Stimulated activated naive B cell treated with anti-CD40 and anti-IgM and Interleukin-4, amounts not matched to agents 10 μg/mL and 1 μg/mL and 100 μg/mL, for 72 hours (primary cell): ENCODE data around the gene SCYGR1.
A peak's percentile ranks its signal among the peaks of the same experiment; 100 is the strongest.
"Not testable (repeated sequence)": the region's sequence is repeated elsewhere in the genome, so short reads cannot be mapped to it uniquely, and the experiment has no call there.

Experiments
- ATAC-seq, 2 donors: fragments of 150-1000 bp; cut with Tn5 transposase; replicated peaks; 2 replicates each; pipeline ENCODE4 v1.10.0; 2021; ENCODE audit warnings: moderate library complexity in 1 of 2
- DNase-seq: peaks from one replicate; pipeline ENCODE4 v3.0.0; 2021
- H3K27ac Mint-ChIP-seq: one replicate; pipeline ENCODE4 v1.8.0; 2022; ENCODE audit warnings: mild to moderate bottlenecking, mixed read lengths
- H3K27me3 Mint-ChIP-seq, 2 donors: one replicate each; pipeline ENCODE4 v1.8.0; 2022; ENCODE audit warnings: mixed read lengths in 2 of 2
- H3K36me3 Mint-ChIP-seq, 2 donors: one replicate each; pipeline ENCODE4 v1.8.0; 2022; ENCODE audit warnings: mixed read lengths in 2 of 2, mild to moderate bottlenecking in 1 of 2
- H3K4me1 Mint-ChIP-seq, 2 donors: one replicate each; pipeline ENCODE4 v1.8.0; 2022; ENCODE audit warnings: mixed read lengths in 2 of 2, mild to moderate bottlenecking in 1 of 2
- H3K4me3 Mint-ChIP-seq, 2 donors: one replicate each; pipeline ENCODE4 v1.8.0; 2022; ENCODE audit warnings: mild to moderate bottlenecking in 2 of 2, mixed read lengths in 2 of 2, moderate library complexity in 1 of 2
- H3K9me3 Mint-ChIP-seq, 2 donors: one replicate each; pipeline ENCODE4 v1.8.0; 2022; ENCODE audit warnings: mixed read lengths in 2 of 2, mild to moderate bottlenecking in 1 of 2

The SCYGR1 gene

DNA sequence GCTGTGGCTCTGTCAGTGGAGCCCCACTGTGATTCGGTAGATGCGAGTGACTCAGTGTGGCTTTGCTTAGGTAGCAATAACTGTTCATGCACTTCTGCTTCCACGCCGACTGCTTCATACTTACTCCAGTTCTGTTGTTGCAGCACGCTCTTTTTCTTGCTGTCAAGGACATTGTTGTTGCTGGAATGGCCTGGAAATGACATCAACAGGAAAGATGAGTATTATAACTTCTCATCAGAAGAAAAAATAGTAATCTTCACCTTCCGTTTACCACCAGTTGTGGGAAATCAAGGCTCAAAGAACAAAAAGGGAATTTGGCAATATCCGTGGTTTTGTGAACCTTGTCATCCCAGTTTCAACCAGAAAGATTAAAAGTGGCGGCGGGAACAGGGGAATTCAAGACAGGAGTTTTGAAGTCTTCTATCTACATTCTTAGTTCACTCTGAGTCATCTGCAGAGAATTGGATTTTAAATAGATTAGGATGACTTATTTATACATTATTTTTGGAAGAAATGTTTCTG lies 16.9 kb downstream of the SCYGR1 start:
- no peaks in the 10 kb centered on the region for H3K9me3 Mint-ChIP-seq
- no peak for DNase-seq

GRCh38 chr2:227370092-227370491 lies 17.7 kb downstream of the SCYGR1 start:
- H3K27ac Mint-ChIP-seq = no peak overlapping the region
- ATAC-seq (no peak), DNase-seq (no peak)
- no peaks in the 10 kb centered on the region for H3K36me3 Mint-ChIP-seq
- peaks cover 0 to 4% of the 10 kb centered on the region in 2 donors for H3K4me1 Mint-ChIP-seq
- H3K27me3 Mint-ChIP-seq = peaks cover 0 to 5% of the 10 kb centered on the region in 2 donors
- H3K4me3 Mint-ChIP-seq = no peak overlapping the region
- no peaks in the 10 kb centered on the region for H3K9me3 Mint-ChIP-seq

More for the DNA sequence above, 16.9 kb downstream of the SCYGR1 start:
- Mint-ChIP-seq H3K27ac (no peak overlapping the region), H3K36me3 (no peaks in the 10 kb centered on the region), H3K4me3 (no peak overlapping the region), H3K4me1 (peaks cover 0 to 4% of the 10 kb centered on the region in 2 donors), H3K27me3 (peaks cover 0 to 5% of the 10 kb centered on the region in 2 donors)
- no peak for ATAC-seq

DNA sequence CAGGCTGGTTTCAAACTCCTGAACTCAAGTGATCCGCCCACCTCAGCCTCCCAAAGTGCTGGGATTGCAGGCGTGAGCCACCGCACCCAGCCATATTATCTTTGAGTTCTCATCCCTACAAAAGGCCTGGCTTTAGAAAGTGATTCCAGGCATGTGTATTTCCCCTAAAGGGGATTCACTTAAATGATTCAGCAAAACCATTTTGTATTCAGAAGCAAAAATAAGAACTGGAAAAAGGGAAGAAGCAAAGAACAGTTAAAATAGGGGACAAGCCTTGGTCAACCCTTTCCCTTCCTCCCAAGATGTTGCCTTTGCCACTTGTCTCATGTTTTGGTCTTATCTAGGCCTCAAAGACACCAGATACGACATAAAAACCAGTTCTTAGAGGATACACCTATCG lies 19.2 kb downstream of the SCYGR1 start:
- DNase-seq (no peak), ATAC-seq (no peak)
- Mint-ChIP-seq H3K4me1 (peaks cover 7 to 9% of the 10 kb centered on the region in 2 donors), H3K4me3 (no peak overlapping the region), H3K9me3 (no peaks in the 10 kb centered on the region), H3K27me3 (peaks cover 0 to 5% of the 10 kb centered on the region in 2 donors), H3K36me3 (no peaks in the 10 kb centered on the region), H3K27ac (no peak overlapping the region)

DNA sequence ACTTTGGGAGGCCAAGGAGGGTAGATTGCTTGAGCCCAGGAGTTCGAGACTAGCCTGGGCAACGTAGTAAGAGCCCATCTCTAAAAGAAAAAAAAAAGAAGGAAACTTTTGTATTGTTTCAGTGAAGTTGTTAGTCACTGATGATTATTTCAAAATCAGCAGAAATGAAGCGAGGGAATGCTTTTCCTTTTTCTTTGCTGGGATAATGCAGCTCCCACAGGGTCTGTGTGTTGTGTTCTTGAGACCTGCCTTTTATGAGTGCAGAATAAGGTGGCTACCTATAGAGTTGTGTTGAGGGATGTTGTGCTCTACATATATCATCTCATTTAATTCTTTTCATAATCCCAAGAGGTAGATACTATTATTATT lies 20.3 kb downstream of the SCYGR1 start:
- Mint-ChIP-seq H3K4me3 (no peak overlapping the region), H3K4me1 (peaks cover 7 to 9% of the 10 kb centered on the region in 2 donors), H3K27ac (no peak overlapping the region), H3K9me3 (no peaks in the 10 kb centered on the region), H3K36me3 (no peaks in the 10 kb centered on the region), H3K27me3 (no peaks in the 10 kb centered on the region)
- DNase-seq = no peak
- ATAC-seq = no peak

GRCh38 chr2:227366769-227367426 lies 20.9 kb downstream of the SCYGR1 start:
- no peaks in the 10 kb centered on the region for H3K36me3 Mint-ChIP-seq
- no peaks in the 10 kb centered on the region for H3K9me3 Mint-ChIP-seq
- no peak for ATAC-seq
- no peak for DNase-seq
- H3K4me1 Mint-ChIP-seq = peaks cover 7 to 9% of the 10 kb centered on the region in 2 donors
- H3K4me3 Mint-ChIP-seq = no peak overlapping the region
- peak overlapping the region; percentile 56 for H3K27ac Mint-ChIP-seq
- no peaks in the 10 kb centered on the region for H3K27me3 Mint-ChIP-seq

DNA sequence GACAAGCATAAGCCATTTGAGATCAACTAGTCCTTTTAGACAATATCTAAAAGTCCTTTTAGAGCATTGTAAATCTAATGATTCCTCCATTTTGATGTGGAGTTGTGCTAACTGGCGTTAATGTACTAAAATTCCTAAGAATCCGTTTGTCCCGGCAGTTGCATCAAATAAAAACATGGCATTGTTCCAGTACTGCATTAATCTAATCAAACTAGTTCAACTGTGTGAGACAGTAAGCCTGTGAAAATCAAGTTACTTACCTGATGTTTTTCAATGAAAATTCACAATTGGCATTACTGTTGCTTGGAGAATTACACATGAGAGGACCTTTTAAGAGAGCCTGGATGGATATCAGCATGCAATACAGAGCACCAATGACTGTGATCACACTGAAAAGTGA lies 21.9 kb downstream of the SCYGR1 start:
- no peak for DNase-seq
- Mint-ChIP-seq H3K27me3 (no peaks in the 10 kb centered on the region), H3K9me3 (no peaks in the 10 kb centered on the region), H3K4me1 (peaks cover 7 to 9% of the 10 kb centered on the region in 2 donors), H3K4me3 (no peak overlapping the region), H3K36me3 (peaks cover 0 to 4% of the 10 kb centered on the region in 2 donors), H3K27ac (no peak overlapping the region)
- no peak for ATAC-seq

DNA sequence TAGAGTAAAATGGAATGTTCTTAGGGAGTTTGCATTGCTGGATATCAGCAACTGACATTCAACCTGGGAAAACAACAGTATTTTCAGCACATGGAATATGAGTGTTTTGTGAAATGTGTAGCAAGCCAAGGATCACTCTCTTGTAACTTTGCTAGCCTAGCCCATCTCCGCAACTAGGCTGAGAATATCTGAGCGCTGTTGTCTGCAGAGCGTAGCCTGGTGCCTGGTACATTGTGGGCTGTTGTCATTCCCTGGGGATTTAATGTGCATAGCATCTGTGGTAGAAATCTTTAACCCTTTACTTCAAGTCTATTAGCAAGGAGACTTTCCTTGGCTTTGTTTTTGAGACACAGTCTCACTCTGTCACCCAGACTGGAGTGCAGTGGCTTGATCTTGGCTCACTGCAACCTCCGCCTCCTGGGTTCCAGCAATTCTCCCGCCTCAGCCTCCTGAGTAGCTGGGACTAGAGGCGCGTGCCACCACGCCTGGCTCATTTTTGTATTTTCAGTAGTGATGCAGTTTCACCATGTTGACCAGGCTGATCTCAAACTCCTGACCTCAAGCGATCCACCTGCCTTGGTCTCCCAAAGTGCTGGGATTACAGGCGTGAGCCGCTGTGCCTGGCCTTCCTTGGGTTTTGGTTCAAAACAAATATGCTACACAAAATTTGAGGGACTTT lies 23.0 kb downstream of the SCYGR1 start:
- not testable (repeated sequence) for H3K27me3 Mint-ChIP-seq, H3K4me1 Mint-ChIP-seq, H3K27ac Mint-ChIP-seq, DNase-seq, H3K9me3 Mint-ChIP-seq, H3K4me3 Mint-ChIP-seq
- H3K36me3 Mint-ChIP-seq = peaks cover 3 to 11% of the 10 kb centered on the region in 2 donors
- ATAC-seq = peak; percentile 58 to 69

GRCh38 chr2:227363756-227364155 lies 24.0 kb downstream of the SCYGR1 start:
- Mint-ChIP-seq H3K4me1 (peaks cover 7 to 9% of the 10 kb centered on the region in 2 donors), H3K9me3 (no peaks in the 10 kb centered on the region), H3K4me3 (no peak overlapping the region), H3K27ac (no peak overlapping the region), H3K36me3 (peaks cover 4 to 20% of the 10 kb centered on the region in 2 donors), H3K27me3 (no peaks in the 10 kb centered on the region)
- DNase-seq = no peak
- ATAC-seq = no peak

- Mint-ChIP-seq H3K27me3 (no peaks in the 10 kb centered on the region), H3K4me3 (no peak overlapping the region), H3K27ac (no peak overlapping the region), H3K36me3 (peaks cover 4 to 31% of the 10 kb centered on the region in 2 donors), H3K4me1 (peaks cover 5 to 7% of the 10 kb centered on the region in 2 donors), H3K9me3 (no peaks in the 10 kb centered on the region)
- ATAC-seq (no peak), DNase-seq (no peak)
These were observed 27.4 kb downstream of the SCYGR1 start for GRCh38 chr2:227360351-227360750.

GRCh38 chr2:227351639-227352038 lies 36.1 kb downstream of the SCYGR1 start:
- H3K27ac Mint-ChIP-seq = no peak overlapping the region
- no peaks in the 10 kb centered on the region for H3K27me3 Mint-ChIP-seq
- H3K9me3 Mint-ChIP-seq = no peaks in the 10 kb centered on the region
- DNase-seq (no peak), ATAC-seq (peak in 1 of 2 donors; percentile 61)
- no peak overlapping the region for H3K4me3 Mint-ChIP-seq
- H3K36me3 Mint-ChIP-seq = peaks cover 11 to 24% of the 10 kb centered on the region in 2 donors
- H3K4me1 Mint-ChIP-seq = peaks cover 5 to 6% of the 10 kb centered on the region in 2 donors

DNA sequence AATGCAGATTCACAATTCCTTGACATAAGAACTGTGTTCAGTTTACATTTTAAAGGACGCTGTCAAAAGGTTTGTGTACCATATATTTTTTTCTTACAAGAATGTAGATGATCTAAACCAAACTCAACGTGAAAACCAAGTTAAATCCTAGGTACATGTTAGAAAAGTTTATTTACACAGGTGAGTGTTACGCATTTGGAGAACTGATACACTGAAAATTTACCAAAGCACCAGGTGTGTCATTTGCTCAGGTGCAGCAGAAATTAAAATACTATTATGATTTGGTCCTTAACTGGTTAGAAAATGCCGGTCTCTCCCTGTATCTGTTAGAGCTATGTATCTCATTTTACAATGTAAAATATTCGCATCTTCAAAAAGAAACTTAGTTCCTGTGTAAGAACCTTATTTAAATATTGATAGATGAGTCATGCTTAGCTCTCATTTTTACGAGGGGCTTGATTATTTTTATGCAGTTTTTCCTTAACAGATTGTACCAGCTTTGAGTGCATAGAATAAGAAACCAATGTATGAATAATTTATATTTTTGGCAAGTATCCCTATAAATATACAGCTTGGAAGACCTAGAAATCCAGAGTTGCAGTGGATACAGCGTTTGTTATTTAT lies 37.6 kb downstream of the SCYGR1 start:
- H3K9me3 Mint-ChIP-seq = no peaks in the 10 kb centered on the region
- DNase-seq = no peak
- H3K4me1 Mint-ChIP-seq = peaks cover 5 to 6% of the 10 kb centered on the region in 2 donors
- H3K36me3 Mint-ChIP-seq = peaks cover 13 to 24% of the 10 kb centered on the region in 2 donors
- ATAC-seq = no peak
- no peak overlapping the region for H3K27ac Mint-ChIP-seq
- H3K4me3 Mint-ChIP-seq = no peak overlapping the region
- no peaks in the 10 kb centered on the region for H3K27me3 Mint-ChIP-seq

DNA sequence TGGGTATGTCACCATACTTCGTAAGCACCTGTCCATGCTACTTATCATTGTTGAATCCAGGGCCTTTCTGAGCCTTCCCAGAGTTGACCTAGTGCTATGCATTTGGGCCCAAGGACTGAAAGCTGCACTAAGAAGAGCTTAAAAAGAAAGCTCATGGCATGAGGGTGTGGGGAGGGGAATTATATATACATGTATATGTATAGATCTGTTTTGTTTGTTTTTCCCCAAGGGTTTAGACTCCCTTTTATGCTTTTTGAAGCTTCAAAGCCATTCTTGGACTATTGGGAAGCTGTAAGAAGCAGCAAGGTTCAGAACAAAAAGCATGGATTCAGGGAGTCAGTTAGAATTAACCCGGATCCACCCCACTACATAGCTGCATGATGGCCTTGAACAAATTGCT lies 39.4 kb downstream of the SCYGR1 start:
- Mint-ChIP-seq H3K9me3 (no peaks in the 10 kb centered on the region), H3K27ac (no peak overlapping the region), H3K36me3 (peaks cover 16 to 24% of the 10 kb centered on the region in 2 donors), H3K27me3 (no peaks in the 10 kb centered on the region), H3K4me3 (no peak overlapping the region), H3K4me1 (peaks cover 5 to 6% of the 10 kb centered on the region in 2 donors)
- DNase-seq (no peak), ATAC-seq (no peak)

GRCh38 chr2:227347117-227347516 lies 40.6 kb downstream of the SCYGR1 start:
- no peak for ATAC-seq
- Mint-ChIP-seq H3K4me3 (no peak overlapping the region), H3K36me3 (peaks cover 13 to 21% of the 10 kb centered on the region in 2 donors), H3K27me3 (no peaks in the 10 kb centered on the region), H3K9me3 (no peaks in the 10 kb centered on the region), H3K27ac (no peak overlapping the region), H3K4me1 (peaks cover 3 to 6% of the 10 kb centered on the region in 2 donors)
- DNase-seq = no peak

DNA sequence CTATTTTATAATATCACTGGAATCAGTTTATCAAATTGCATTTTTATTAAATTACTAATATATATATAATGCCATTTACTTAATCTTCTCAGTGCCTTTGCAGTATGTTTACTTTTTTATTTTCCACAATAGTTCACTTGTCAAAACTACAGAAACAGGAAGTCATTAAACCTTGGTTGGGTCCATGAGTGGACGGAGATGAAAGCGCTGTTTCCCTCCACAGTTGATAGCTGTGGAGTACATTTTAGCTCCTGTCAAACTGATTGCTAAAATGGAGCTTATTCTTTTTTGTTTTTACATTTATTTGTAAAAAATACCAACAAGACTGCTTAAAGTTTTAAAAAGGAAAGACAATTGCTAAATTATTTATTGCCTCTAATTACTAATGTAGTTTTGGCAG lies 43.5 kb downstream of the SCYGR1 start:
- Mint-ChIP-seq H3K27me3 (no peaks in the 10 kb centered on the region), H3K27ac (no peak overlapping the region), H3K9me3 (no peaks in the 10 kb centered on the region), H3K4me1 (no peaks in the 10 kb centered on the region), H3K36me3 (peaks cover 17 to 23% of the 10 kb centered on the region in 2 donors), H3K4me3 (no peak overlapping the region)
- DNase-seq (no peak), ATAC-seq (no peak)
